GM18909 (cell line): ENCODE measurements around the gene RAB34.
A peak's percentile ranks its signal among the peaks of the same experiment; 100 is the strongest.

Source experiments
- ATAC-seq: cut with Tn5 transposase; IDR thresholded peaks from one replicate; pipeline ENCODE4 v1.9.1; 2021; ENCODE audit warnings: mild to moderate bottlenecking; ENCODE audit not compliant: unreplicated experiment, poor library complexity

Gene RAB34

DNA sequence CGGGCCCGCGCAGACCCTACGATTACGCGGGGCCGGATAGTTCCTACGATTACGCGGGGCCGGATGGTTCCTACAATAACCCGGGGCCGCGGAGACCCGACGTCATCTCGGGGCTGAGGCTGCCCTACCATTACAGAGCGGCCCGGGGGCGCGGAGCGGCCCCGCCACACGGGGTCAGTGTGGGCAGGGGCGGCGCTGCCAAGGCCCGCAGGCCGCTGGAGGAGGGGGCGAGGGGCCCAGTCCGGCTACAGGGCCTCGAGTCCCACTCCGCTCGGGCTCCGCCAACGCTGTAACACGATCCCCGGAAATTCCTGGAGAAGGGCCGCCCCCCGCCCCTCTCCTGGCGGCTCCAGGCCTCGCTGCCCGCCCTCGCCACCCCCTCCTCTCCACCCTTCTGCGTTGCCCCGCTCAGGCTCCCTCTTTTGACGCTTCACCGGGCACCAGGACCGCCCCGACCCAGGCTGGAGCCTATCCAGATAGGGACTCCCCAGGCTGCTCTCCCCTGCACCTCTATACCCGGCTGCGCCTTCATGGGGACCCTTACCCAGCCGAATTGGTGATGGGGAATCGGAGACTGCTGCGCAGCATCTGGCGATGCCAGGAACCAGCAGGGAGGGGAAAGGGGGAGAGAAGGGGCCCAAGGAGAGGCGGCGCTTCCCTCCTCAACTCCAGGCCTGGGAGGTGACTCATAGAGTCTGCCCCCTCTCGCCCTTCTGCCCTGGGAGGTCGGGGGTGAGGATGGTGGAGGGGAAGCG is at the start of gene RAB34:
RAB34 (minus strand) TSS at position 291 of the 755 bp plus-strand sequence. CDS start 602 bp downstream, outside the sequence.
- no peak for ATAC-seq

DNA sequence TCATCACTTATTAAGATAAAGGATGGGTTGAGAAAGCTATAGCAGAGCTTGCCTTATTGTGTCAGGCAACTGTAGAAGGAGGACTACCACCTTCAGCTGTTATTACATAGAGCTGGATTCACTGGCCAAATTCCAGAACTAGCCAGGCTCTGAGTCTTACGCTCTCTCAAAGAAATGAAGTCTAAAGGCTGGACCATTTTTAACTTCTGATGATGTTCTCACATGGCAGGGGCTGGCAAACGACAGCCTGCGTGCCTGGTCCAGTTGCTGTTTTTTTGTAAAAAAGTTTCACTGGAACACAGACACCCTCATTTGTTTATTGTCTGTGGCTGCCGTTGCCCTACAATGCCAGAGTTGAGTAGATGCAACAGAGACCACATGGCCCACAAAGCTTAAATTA is 47.4 kb upstream of the RAB34 start:
- ATAC-seq = no peak

GRCh38 chr17:28763804-28764266 is 46.2 kb upstream of the RAB34 start:
- no peak for ATAC-seq

GRCh38 chr17:28763137-28763799 is 45.6 kb upstream of the RAB34 start:
- ATAC-seq = no peak

GRCh38 chr17:28760601-28761562 is 43.2 kb upstream of the RAB34 start:
- ATAC-seq = no peak

DNA sequence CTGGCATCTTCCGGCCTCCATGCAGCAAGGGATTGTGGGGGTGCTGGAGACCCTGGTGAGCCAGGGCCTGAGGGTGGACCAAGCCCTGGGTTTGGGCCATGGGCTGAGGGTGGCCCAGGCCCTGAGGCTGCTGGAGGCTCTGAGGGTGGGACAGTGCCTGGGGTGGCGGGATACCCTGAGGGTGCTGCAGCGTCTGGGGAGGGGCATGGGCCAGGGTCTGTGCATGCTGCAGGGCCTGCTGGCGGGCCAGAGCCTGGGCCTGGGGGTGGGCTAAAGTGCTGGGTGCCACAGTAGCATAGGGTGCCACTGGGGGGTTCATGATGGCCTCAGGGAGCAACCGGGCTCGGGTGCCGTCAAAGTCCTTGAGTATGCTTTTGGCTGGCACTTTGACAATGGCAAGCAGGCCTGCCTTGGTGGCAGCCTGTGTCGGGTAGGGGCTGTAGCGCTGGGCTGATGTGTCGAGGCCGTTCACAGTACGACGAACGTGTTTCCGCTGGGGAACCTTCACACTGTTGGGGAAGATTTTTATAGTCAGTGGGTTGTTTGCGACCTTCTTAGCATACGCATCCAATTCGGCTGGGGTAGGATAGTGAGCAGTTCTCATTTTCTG is 41.7 kb upstream of the RAB34 start:
- no peak for ATAC-seq

DNA sequence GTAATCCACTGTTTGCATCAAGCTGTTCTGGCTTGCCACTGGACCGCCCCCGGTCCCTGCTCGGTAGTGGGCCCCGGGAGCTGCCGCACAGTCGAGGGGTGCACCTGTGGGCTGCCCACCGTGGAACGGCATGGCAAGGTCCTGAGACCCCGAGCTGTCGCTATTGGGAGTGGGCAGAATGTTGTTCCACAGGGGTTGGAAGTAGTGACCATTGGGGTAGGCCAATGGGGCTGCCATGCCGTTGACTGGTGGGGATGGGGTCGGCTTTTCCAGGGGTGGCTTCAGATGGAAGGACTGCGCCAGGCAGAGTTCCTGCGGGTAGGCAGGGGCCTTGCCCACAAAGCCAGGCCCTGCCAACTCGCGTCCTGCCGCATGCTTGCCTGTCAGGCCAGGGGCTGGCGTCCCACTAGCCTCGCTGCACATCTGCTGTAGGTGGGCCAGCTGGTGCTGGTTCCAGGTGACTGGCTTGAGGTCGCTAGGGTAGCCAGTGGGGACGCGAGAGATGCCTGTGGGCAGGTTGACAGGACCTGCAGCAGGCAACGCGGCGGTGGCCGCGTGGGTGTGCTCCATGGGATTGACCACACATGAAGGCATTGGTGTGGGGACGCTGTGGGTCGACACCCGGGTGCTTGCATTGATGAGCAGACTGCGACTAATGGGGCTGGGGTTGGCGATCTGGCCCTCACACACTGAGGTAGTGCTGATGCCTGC is 40.9 kb upstream of the RAB34 start:
- no peak for ATAC-seq

- no peak for ATAC-seq
Observed at GRCh38 chr17:28756049-28756804, 38.6 kb upstream of the RAB34 start.

DNA sequence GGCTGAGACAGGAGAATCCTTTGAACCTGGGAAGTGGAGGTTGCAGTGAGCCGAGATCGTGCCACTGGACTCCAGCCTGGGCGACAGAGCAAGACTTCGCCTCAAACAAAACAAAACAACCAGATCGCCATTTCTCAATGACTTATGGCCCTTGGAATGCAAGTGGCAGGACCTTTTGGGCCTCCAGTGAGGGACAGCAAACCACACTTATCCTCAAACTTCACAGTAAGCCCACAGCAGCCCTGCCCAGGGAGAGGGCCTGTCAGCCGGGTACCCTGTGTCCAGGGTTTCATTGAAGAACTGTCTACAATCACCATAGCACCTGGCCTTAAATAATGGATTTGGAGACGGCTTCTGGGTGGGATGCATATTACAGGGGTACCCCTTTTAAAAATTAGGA is 37.8 kb upstream of the RAB34 start:
- no peak for ATAC-seq

GRCh38 chr17:28751600-28752366 is 34.1 kb upstream of the RAB34 start:
- ATAC-seq = no peak

DNA sequence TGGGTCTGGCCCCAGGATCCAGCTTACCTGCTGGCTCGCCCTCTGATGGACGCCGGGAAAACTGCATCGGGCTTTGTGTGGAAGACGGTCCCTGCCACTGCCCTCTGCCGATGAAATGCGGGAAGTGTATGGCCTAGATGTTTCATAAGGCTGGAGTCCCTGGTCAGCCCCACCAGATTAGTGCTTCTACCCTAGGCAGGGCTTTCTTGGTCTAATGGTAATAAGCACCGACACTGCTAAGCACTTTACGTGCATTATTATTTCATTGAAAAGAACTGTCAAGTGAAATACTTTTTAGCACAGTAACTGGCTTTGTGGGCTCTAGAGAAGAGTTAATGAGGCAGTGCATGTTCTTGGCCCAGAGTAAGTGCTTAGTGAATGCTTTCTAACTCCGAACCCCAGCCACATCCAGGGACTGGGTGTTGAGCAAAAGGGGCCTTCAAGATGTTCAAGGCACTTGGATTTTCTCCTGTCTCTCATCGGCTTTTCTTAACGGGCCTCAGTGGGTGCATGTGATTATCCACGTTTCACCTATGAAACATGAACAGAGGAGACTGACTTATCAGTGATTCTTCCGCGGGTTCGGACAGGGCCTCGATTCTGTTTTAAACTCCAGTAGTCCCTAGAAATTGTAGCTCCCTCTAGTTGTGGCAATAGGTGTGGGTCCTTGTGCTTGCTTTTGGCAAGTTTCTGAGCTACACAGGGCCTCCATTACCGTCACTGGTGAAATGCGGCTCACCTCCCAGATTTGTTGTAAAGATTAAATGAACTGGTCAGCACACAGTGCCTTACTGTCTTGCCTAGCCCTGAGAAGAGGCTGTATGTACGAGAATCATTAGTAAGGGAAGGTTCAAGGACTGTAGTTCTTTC is 32.7 kb upstream of the RAB34 start:
- ATAC-seq = peak; percentile 68

GRCh38 chr17:28749516-28750177 is 32.0 kb upstream of the RAB34 start:
- ATAC-seq = no peak

- no peak for ATAC-seq
Observed at GRCh38 chr17:28748852-28749515, 31.3 kb upstream of the RAB34 start.

GRCh38 chr17:28747801-28748750 is 30.4 kb upstream of the RAB34 start:
- no peak for ATAC-seq

GRCh38 chr17:28747051-28747691 is 29.5 kb upstream of the RAB34 start:
- ATAC-seq = no peak
